HG02973 (cell line): ENCODE data around the gene ESR2.
"Not testable (repeated sequence)": the region's sequence is repeated elsewhere in the genome, so short reads cannot be mapped to it uniquely, and the experiment has no call there.

Experiments used
- ATAC-seq: cut with Tn5 transposase; IDR thresholded peaks from one replicate; pipeline ENCODE4 v1.9.1; 2021; ENCODE audit warnings: moderate library complexity; ENCODE audit not compliant: unreplicated experiment

ESR2 gene

DNA sequence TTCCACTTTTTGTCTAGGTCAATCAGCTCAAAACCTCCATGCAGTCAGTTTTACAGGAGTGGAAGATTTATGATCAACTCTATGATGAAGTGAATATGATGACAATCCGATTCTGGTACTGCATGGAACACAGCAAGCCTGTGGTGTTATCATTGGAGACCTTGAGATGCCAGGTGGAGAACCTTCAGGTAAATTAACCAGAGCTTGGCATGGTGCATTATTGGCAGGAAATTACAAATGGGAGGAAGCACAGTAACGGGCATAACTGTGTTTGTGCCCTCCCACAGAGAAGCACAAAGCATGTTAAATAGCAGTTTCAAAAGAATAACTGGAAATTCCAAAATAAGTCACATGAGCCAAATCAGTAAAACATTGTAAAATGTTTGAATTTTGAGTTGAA, 135.6 kb downstream of the ESR2 start:
- ATAC-seq: no peak

- no peak for ATAC-seq
Observed at GRCh38 chr14:64149921-64150320, 144.2 kb downstream of the ESR2 start.

DNA sequence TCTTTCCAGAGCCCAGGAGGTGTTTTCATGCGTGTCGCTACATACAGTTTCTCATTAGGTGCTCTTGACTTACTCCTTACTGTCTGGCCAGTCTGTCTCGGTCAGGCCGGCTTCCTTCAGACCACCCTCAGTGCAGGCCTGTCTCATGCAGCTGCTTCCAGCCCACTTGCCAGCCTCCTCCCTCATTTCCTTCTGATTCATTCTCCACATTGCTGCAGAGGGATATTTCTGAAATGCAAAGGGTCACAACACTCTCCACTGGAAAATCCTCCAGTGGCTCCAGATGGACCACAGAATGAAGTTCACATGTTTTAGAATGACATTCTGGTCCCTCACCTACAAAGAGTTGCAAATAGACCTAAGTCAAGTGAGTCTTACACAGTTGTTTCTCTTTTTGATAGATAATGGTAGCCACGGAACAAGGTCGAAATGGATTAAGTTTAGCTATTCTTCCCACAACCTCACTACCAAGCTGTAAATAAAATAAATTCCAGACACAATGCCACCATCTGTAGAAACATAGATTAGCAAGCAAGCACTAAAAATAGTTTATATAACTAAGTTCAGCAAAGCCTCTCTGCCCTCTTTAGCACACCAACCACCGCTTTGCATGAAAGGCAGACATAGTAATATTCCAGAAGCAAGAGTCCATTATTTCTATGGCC, 146.9 kb downstream of the ESR2 start:
- no peak for ATAC-seq

DNA sequence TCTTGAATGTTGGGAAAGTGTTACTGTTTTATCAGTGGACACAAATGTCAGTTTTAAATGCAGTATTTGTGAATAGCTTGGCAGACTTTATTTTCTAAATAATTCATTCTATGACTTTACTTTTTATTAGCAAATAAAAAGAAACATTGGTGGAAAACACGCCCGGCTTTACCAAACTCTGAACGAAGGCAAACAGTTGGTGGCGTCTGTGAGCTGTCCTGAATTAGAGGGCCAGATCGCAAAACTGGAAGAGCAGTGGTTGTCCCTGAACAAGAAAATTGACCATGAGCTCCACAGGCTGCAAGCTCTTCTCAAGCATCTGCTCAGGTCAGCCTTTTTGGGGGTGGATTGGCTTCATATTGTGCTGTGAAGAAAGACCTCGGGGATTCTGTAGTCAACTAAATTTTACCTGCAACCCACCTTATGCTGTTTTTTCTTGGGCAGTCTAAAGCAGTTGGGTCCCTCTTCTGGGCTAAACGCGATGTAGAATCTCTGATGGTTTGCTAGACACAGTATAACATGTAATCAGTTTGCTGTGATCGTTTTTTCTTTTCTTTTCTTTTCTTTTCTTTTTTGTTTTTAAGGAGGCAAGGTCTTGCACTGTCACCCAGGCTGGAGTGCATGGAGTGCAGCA, 156.4 kb downstream of the ESR2 start:
- no peak for ATAC-seq

DNA sequence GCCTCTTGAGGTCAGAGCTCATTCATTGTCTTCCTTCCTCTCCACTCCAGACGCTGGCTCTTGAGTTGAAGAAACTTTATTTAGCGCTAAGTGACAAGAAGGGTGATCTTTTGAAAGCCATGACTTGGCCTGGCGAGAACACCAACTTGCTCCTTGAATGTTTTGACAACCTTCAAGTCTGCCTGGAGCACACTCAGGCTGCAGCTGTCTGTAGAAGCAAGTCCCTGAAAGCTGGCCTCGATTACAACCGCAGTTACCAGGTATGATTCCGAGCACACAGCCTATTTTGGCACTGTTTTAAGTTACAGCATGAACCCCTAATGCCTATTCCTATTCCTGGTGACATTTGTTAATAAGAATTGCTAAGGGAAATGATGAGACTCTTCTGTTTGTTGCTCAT, 167.6 kb downstream of the ESR2 start:
- no peak for ATAC-seq

DNA sequence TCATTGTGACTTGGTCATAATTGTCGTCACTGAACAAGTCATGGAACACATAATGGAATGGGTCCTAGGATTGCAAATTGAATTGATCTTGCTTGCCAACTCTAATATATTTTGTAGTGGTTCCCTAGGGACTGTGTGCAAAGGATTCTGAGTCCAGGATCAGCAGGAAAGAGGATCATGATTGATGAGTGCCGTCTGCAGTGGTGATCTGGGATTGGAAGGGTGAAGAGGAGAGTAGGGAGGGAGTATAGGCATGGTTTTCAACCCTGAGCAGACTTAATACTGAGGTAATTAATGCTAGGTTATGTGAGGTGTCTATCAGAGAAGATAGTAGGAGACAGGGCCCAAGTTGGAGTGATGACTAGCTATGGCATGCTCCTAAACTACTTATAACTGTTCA, 168.9 kb downstream of the ESR2 start:
- no peak for ATAC-seq

GRCh38 chr14:64123241-64123822, 170.8 kb downstream of the ESR2 start:
- ATAC-seq: no peak

DNA sequence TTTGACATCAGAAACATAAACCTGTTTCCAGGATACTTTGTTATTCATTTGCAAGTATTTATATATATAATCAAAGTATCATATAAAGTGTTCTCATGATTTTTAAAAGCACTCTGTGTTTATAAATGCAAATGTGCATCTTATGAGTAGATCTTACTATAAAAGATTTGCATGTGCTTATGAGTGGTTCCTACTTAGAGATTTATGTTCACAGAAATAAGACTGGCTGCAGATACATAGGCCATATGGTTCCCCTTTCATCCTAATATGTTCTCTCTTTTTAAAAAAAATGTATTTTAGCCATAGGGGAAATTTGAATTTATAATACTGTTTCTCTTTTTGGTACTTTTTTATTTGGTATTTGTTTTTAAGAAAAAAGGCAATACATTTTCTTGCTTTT, 174.2 kb downstream of the ESR2 start:
- no peak for ATAC-seq

DNA sequence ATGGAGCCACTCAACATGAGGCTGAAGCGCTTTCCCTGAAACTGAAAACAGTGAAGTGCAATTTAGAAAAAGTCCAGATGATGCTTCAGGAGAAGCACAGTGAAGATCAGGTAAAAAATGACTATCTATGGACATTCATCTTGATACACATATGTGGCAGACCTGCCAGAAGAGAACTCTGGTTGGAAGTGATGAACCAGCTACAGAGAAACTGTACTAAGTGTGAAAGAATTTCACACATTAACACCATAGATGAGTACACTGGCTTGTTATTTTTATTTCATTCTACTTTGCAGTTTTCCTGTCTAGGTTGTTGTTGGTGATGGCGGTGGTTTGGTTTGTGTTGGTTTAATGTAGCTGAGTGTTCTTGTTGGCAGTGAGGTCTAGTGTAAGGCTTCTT, 174.7 kb downstream of the ESR2 start:
- ATAC-seq: no peak

DNA sequence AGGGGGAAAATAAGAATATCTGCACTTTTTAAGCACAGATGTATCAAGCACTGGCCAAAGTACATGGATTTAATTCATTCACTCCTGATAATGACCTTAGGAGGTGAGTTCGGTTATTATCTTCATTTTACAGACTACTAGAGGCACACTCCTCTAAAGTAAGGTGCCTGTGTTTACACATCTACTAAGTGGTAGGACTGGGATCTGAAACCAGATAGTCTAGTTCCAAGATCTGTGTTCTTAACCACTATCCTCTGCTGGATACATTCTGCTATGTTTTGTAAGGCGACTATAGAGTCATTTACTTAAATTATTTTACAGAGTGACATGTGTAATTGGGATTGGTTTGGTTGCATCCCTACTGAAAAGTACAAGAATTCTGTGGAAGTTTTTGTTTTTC, 175.3 kb downstream of the ESR2 start:
- ATAC-seq: no peak

DNA sequence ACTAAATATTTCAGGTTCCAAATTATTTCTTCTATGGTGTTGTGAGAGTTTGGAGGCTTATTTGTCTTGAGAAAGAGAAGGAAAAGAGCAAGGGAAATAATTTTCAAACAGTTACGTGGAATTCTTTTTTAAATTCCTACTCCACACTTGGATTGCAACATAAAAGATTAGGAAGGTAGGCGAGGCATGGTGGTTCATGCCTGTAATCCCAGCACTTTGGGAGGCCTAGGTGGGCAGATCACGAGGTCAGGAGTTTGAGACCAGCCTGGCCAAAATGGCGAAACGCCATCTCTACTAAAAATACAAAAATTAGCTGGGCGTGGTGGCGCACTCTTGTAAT, 175.8 kb downstream of the ESR2 start:
- ATAC-seq: not testable (repeated sequence)

GRCh38 chr14:64117671-64118402, 176.3 kb downstream of the ESR2 start:
- no peak for ATAC-seq

- ATAC-seq: no peak
Observed at GRCh38 chr14:64115401-64115800, 178.8 kb downstream of the ESR2 start.

- ATAC-seq: no peak
Observed at GRCh38 chr14:64114796-64115195, 179.4 kb downstream of the ESR2 start.

GRCh38 chr14:64114166-64114565, 180.0 kb downstream of the ESR2 start:
- ATAC-seq: no peak

DNA sequence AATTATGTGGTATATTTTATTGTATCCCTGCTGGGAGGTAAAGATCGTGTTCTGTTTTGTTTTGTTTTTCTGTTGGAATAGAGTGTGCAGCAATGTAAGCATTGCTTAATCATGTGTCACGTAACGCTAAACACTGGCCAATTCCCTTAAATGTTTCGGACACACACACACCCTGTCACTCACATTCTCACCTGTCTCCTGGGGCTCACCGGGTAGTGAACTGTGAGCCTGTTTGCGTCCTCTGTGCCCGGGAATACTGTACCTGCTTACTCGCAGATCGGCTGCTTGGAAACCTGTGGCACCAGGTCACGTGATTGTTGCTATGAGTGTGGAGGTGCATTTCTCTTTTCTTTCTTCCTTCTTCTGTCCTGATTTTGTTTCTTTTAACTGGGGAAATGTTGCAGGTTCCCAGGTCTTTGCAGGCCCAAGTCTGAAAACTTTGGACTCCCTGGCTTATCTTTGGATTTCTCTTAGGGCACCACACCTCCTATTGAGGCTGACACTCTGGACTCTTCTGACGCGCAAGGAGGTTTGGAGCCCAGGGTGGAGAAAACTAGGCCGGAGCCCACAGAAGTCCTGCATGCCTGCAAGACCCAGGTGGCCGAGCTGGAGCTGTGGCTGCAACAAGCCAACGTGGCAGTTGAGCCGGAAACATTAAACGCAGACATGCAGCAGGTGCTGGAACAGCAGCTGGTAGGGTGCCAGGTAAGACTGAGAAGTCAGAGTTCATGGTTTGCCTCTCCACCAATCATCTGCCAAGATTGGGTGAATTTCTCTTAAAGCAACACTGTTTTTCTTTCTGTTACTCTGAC, 181.1 kb downstream of the ESR2 start:
- ATAC-seq: no peak

DNA sequence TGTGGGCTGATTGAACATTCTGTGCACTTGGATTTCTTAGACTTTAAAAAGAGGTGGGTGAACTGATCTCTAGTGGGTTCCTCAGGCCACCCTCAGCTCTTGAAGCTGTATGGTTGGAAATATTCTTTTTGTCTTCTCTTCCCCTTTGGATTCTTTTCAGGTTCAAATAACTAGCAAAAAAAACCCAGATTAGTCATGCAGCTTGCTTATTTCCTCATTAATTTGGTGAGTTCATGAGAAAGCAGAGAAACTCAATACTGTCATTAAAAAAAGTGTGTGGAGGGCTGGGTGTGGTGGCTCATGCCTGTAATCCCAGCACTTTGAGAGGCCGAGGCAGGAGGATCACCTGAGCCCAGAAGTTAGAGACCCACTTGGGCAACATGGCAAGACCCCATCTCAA, 183.4 kb downstream of the ESR2 start:
- ATAC-seq: no peak

DNA sequence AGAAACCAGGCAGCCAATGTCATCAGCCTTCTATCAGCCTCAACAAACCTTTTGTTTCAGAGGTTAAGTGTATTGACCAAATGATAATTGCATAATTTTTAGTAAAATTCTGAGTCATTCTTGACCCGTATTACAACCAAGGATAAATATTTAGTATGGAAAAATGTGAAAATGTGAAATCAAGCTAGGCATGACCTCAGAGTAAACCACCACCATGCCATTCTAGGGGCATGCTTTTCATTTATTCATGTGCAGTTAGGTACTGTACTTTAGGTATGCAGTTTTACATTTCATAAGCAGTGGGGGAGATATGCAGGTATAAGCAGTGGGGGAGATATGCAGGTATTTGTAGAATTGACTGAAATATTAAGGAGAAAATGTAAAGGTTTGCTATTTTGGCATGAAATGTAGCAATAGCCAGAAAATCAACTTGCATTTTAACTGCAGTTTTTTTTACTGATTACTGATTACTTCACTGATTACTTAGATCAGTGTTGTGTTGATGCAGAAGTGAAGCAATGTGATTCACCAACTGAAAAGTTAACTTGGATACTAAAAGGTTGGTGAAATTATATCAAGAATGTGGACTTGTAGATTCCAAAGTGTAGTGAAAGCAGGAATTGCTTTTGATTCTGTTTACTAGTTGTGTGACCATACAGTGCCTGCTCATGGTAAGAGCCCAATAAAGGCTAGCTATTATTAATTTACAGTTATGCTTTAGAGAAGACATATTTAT, 184.2 kb downstream of the ESR2 start:
- ATAC-seq: no peak

DNA sequence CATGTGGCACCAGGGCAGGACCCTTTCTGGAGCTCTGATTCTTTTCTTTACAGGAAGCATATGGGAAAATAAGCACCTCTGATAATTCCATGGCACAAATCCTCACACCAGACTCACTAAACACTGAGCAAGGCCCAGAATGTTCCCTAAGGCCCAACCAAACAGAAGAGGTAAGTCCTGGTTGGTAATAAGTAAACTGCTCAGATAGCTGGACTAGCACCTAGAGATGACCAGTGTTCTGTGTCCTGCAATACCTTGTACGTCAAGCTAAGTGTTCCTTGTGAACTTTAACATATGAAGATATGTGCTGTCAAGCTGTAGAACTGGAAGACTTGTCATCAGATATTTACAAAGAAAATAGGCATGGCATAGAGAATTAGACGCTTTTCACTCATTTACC, 186.7 kb downstream of the ESR2 start:
- no peak for ATAC-seq

DNA sequence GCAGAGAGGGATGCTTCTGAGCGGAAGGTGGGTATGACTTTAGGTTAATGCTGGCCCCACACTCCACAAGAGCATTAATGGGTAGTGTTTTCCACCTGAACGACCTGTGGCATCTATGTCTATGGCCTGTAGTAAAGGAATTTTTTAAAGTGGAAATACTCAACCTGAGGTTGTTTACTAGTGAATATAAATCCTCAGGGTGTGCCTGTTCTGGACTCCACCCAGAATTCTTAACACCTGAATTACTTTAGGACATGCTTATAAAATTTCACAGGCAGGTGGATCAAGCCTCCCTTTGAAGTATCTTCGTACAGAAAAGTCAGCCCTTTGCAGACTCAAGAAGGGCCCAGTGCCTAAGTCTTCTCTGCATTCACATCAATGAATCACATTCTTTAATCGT, 196.1 kb downstream of the ESR2 start:
- ATAC-seq: no peak

DNA sequence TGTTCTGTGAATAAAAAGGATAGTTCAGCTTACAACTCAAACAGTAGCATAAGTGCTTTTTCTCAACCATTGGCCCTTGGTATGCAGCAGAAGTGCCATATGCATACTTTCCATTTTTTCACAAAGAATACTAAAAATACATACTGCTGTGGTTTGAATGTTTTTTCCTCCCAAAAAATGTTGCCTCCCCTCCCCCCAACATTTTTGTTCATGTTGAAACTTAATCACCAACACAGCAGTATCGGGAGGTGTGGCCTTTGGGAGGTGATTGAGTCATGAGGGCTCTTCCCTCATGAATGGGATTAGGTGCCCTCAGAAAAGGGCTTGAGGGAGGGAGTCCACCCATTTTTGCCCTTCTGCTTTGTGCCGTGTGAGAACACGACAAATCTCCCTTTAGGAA, 198.6 kb downstream of the ESR2 start:
- no peak for ATAC-seq
